HG03342 (cell line): Measurements from ENCODE around the gene TRABD.

Source experiments
- ATAC-seq: cut with Tn5 transposase; IDR thresholded peaks from one replicate; pipeline ENCODE4 v1.9.1; 2021; ENCODE audit warnings: mild to moderate bottlenecking, moderate library complexity; ENCODE audit not compliant: unreplicated experiment

Gene TRABD

GRCh38 chr22:50233223-50233622 lies 47.5 kb downstream of the TRABD start:
- no peak for ATAC-seq

DNA sequence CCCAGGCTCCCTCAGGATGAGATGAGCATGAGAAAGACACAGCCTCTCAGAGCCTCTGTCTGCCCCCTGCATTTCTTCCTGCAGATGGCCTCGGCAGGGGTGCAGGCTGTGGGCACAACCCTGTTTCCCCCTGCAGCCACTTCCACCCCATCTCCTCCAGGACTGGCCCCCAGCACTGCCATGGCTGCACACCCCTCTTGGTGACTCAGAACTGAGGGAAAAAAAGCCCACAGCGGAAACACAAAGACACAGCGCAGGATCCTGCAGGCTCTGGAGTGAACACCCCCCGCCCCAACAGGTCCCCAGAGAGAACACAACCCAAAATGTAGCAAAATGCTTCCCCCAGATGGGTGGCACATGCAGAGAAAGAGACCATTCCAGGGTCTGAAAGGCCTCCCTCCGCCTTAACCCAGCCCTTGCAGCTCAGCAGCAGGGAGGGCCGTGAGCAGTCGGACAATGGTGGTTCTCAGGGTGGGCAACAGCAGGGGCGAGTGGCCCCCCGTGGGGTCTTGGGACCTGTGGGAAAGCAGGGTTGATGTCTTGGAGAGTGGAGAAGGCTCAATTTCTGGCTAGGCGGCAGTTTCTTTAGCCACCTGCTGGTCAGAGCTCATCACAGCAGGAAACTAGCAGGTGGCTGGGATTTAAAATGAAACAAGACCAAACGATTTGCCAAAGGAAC lies 51.2 kb downstream of the TRABD start:
- ATAC-seq, result no peak

DNA sequence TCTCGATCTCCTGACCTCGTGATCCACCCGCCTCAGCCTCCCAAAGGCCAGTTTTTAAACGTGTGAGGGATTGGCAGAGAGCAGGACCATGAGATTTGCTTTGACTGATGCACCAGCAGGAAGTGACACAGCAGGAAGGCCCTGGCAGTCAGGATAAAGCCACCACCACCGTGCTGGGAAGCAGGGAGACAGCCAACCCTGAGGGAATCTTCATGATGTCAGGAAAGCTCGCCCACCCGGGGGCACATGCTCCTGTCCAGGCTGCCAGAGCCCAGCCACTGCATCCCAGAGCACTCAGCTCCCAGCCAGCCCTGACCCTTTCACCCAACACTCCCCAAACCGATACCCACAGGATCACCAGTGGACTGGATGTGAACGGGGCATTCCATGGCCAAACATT lies 53.0 kb downstream of the TRABD start:
- ATAC-seq, result no peak

DNA sequence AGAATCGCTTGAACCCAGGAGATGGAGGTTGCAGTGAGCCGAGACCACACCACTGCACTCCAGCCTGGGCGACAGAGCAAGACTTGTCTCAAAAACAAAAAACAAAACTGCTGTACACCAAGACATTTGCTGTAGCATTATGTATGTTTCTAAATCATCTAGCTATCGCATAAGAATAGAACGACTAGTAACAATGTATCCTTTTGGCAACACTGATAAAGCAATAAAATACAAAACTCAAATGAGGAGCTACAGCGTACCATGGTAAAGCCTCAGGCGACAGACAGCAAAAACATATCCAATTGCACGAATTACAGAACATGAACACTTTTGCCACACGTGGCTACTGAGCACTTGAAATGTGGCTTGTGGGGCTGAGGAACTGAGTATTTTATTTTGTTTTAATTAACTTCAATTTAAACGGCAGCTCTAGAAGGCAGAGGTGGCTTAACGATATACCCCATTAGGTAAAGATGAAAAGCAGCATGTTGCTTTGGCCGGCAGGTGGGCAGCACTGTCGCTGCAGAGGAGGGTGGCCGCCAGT lies 56.8 kb downstream of the TRABD start:
- no peak for ATAC-seq

GRCh38 chr22:50243685-50244419 lies 58.1 kb downstream of the TRABD start:
- ATAC-seq, result no peak

GRCh38 chr22:50244420-50245213 lies 58.9 kb downstream of the TRABD start, which contains the start of gene TUBGCP6:
Gene TUBGCP6, minus strand, starts transcription at chr22:50245023. Its CDS starts 564 bp downstream, at chr22:50244459.
- ATAC-seq, result peak; percentile 65

- ATAC-seq, result peak; percentile 5
Observed at GRCh38 chr22:50245214-50246072, 59.7 kb downstream of the TRABD start.

GRCh38 chr22:50246242-50247175 lies 60.8 kb downstream of the TRABD start:
- no peak for ATAC-seq

DNA sequence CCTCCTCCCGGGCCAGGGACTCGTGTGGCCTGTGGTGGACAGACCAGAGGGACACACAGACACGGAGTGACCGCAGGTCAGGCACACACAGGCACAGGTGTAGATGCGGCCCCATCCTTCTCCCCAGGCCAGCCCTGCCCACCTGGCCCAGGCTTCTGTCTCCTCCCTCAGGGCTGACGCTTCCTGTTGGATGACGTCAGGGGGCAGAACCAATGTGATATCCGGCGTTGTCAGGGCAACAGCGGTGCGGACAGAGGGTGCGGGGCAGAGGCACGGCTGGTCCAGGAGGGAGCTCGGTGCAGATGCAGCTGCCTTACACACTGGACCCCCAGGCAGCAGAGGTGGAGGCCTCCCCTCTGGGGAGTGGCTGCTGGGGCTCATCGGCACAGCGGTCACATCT lies 62.0 kb downstream of the TRABD start:
- no peak for ATAC-seq

GRCh38 chr22:50248196-50249081 lies 62.7 kb downstream of the TRABD start:
- no peak for ATAC-seq
